Neuronal stem cell (in vitro differentiated cells): ENCODE data around the gene SPACA9.

Source experiments
- DNase-seq: peaks from one replicate; pipeline ENCODE4 v3.0.0-alpha.2; 2013; ENCODE audit warnings: low spot score
- H2AFZ ChIP-seq: one replicate; pipeline ENCODE4 v1.6.1; 2013; ENCODE audit warnings: mild to moderate bottlenecking, low read length, inconsistent platforms
- H2AK5ac ChIP-seq: 2 replicates; pipeline ENCODE4 v1.6.1; 2013; ENCODE audit warnings: low read depth, mild to moderate bottlenecking, inconsistent platforms, low read length, moderate library complexity, mixed read lengths
- H2BK120ac ChIP-seq: 2 replicates; pipeline ENCODE4 v1.6.1; 2013; ENCODE audit warnings: low read depth, mild to moderate bottlenecking, inconsistent platforms, low read length, moderate library complexity, mixed read lengths
- H2BK12ac ChIP-seq: one replicate; pipeline ENCODE4 v1.6.1; 2013; ENCODE audit warnings: low read length, inconsistent platforms
- H2BK15ac ChIP-seq: 2 replicates; pipeline ENCODE4 v1.6.1; 2013; ENCODE audit warnings: mild to moderate bottlenecking, low read length, inconsistent platforms, mixed read lengths
- H2BK5ac ChIP-seq: one replicate; pipeline ENCODE4 v1.6.1; 2013; ENCODE audit warnings: inconsistent platforms, mild to moderate bottlenecking, low read length, moderate library complexity
- H3K14ac ChIP-seq: one replicate; pipeline ENCODE4 v1.6.1; 2013; ENCODE audit warnings: low read length, inconsistent platforms
- H3K18ac ChIP-seq: 2 replicates; pipeline ENCODE4 v1.6.1; 2013; ENCODE audit warnings: low read length, inconsistent platforms
- H3K23ac ChIP-seq: 2 replicates; pipeline ENCODE4 v1.6.1; 2013; ENCODE audit warnings: low read depth, mild to moderate bottlenecking, mixed read lengths, low read length, inconsistent platforms; ENCODE audit not compliant: poor library complexity
- H3K27ac ChIP-seq: replicated peaks from 3 replicates; pipeline ENCODE4 v1.5.1; 2013; ENCODE audit warnings: low read length, inconsistent platforms
- H3K27me3 ChIP-seq, 3 experiments: 2 replicates each; pipeline ENCODE4 v1.6.1; 2013; ENCODE audit warnings: low read length in 3 of 3, mild to moderate bottlenecking in 2 of 3, inconsistent platforms in 1 of 3, low read depth in 1 of 3, mixed read lengths in 1 of 3, moderate library complexity in 1 of 3; ENCODE audit not compliant: control insufficient read depth in 3 of 3, insufficient read depth in 3 of 3
- H3K36me3 ChIP-seq, 2 donors: replicated peaks in 1 of 2; 2 replicates each; pipeline ENCODE4 v1.6.1; 2013; ENCODE audit warnings: low read length in 2 of 2; ENCODE audit not compliant: control insufficient read depth in 2 of 2, insufficient read depth in 2 of 2
- H3K4ac ChIP-seq: 2 replicates; pipeline ENCODE4 v1.6.1; 2013; ENCODE audit warnings: inconsistent platforms, mild to moderate bottlenecking, low read length, moderate library complexity
- H3K4me1 ChIP-seq, 2 donors: 1 replicate in 1 of 2; 2 replicates in 1 of 2; pipeline ENCODE4 v1.6.1; 2013; ENCODE audit warnings: low read length in 2 of 2, low read depth in 1 of 2; ENCODE audit not compliant: control insufficient read depth in 2 of 2, insufficient read depth in 1 of 2
- H3K4me2 ChIP-seq: one replicate; pipeline ENCODE4 v1.6.1; 2013; ENCODE audit warnings: mild to moderate bottlenecking, low read length, inconsistent platforms; ENCODE audit not compliant: insufficient read depth, poor library complexity, severe bottlenecking
- H3K4me3 ChIP-seq, 2 donors: 2 replicates each; pipeline ENCODE4 v1.5.1; 2013; ENCODE audit warnings: low read length in 2 of 2, mild to moderate bottlenecking in 2 of 2, inconsistent platforms in 1 of 2, moderate library complexity in 1 of 2
- H3K79me1 ChIP-seq: one replicate; pipeline ENCODE4 v1.6.1; 2013; ENCODE audit warnings: low read depth, mild to moderate bottlenecking, inconsistent platforms, low read length, moderate library complexity
- H3K9ac ChIP-seq: one replicate; pipeline ENCODE4 v1.6.1; 2013; ENCODE audit warnings: mild to moderate bottlenecking, low read depth, low read length, inconsistent platforms; ENCODE audit not compliant: poor library complexity
- H3K9me3 ChIP-seq, 2 donors: replicated peaks in 1 of 2; 2 replicates each; pipeline versions ENCODE3 to v1.6.1; 2013; ENCODE audit warnings: low read length in 2 of 2, mild to moderate bottlenecking in 2 of 2, inconsistent platforms in 1 of 2, low read depth in 1 of 2, mixed read lengths in 1 of 2, moderate library complexity in 1 of 2; ENCODE audit not compliant: control insufficient read depth in 2 of 2, insufficient read depth in 1 of 2
- H4K8ac ChIP-seq: one replicate; pipeline ENCODE4 v1.6.1; 2013; ENCODE audit warnings: low read depth, mild to moderate bottlenecking, inconsistent platforms, low read length, moderate library complexity
- H4K91ac ChIP-seq: one replicate; pipeline ENCODE4 v1.6.1; 2013; ENCODE audit warnings: low read length, low read depth, mild to moderate bottlenecking, inconsistent platforms; ENCODE audit not compliant: poor library complexity
- WGBS, 2 donors: extraction: QIAGEN DNeasy Blood & Tissue Kit; methylation state at CpG; one replicate each; pipeline ENCODE4 v1.1.7; 2013; ENCODE audit warnings: missing lambda C conversion rate in 2 of 2, mixed read lengths in 1 of 2; ENCODE audit not compliant: insufficient read length in 2 of 2, insufficient replicate concordance in 1 of 2; ENCODE audit errors: extremely low coverage in 2 of 2; 5-methylcytosine and 5-hydroxymethylcytosine counted together

SPACA9 gene

DNA sequence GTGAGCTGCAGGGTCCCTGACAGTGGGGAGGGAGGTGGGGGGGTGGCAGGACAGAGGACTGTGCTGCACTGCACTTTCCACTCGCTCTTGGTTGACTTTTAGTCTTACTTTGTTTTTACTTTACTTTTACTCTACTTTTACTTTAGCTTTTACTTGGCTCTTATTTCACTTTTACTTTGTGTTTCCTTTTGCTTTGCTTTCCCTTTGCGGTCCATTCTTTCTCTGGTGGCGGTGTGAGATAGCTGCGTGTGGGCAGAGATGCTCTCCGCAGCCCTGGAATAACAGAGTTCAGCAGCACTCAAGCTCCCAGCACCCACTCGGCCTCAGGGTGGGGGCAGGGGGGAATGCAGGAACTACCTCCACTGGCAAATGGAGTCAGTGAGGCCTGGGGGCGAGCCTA lies 5.3 kb upstream of the SPACA9 start:
- no peak overlapping the region for H3K14ac ChIP-seq
- H3K9me3 ChIP-seq, result no peaks in the 10 kb centered on the region
- no peak overlapping the region for H3K9ac ChIP-seq
- H3K27ac ChIP-seq, result no peak overlapping the region
- no peak overlapping the region for H3K18ac ChIP-seq
- peaks cover 0 to 3% of the 10 kb centered on the region in 2 donors for H3K4me1 ChIP-seq
- no peak overlapping the region for H2BK12ac ChIP-seq
- no peaks in the 10 kb centered on the region for H3K36me3 ChIP-seq
- H2AFZ ChIP-seq, result no peak overlapping the region
- H2BK15ac ChIP-seq, result no peak overlapping the region
- no peak overlapping the region for H2BK120ac ChIP-seq
- H3K4me2 ChIP-seq, result no peak overlapping the region
- no CpG with 5 or more reads among the region's 7 CpGs for WGBS, 2 donors
- H3K79me1 ChIP-seq, result no peaks in the 10 kb centered on the region
- peaks cover 0 to 7% (median 0%) of the 10 kb centered on the region in 3 experiments for H3K27me3 ChIP-seq
- H3K4ac ChIP-seq, result no peak overlapping the region
- H2BK5ac ChIP-seq, result no peak overlapping the region
- no peak overlapping the region for H4K91ac ChIP-seq
- H4K8ac ChIP-seq, result no peak overlapping the region
- H3K4me3 ChIP-seq, result peak overlapping the region in 1 of 2 donors; percentile 42
- H2AK5ac ChIP-seq, result no peak overlapping the region
- no peak for DNase-seq
- no peak overlapping the region for H3K23ac ChIP-seq

DNA sequence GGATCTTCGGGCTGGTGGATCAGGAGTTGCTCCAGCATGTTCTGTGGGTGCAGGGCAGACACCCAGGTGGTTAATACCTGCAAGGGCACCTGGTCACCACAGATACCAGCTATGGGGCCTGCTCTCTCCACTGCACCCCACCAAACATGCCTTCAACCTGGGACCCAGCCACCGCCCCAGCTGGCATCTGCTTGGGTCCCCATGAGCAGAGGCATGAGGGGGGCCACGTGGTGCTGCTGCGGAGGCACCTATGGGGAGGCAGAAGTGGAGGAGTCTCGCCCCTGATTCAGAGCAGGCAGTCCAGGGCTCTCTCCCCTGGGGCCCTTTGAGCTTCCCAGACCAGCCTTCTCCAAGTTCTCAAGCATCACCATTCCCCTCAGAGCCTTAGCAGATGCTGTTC lies 3.5 kb upstream of the SPACA9 start:
- Histone ChIP-seq H3K27ac (no peak overlapping the region), H3K9ac (no peak overlapping the region), H3K4ac (no peak overlapping the region), H4K8ac (no peak overlapping the region), H2BK120ac (no peak overlapping the region), H3K18ac (no peak overlapping the region), H3K23ac (no peak overlapping the region), H2BK15ac (no peak overlapping the region), H3K9me3 (no peaks in the 10 kb centered on the region), H3K4me1 (peaks cover 0 to 5% of the 10 kb centered on the region in 2 donors), H2AFZ (no peak overlapping the region), H2BK12ac (no peak overlapping the region), H4K91ac (no peak overlapping the region), H3K4me2 (no peak overlapping the region), H3K79me1 (no peaks in the 10 kb centered on the region), H3K27me3 (peaks cover 0 to 7% (median 0%) of the 10 kb centered on the region in 3 experiments), H2AK5ac (no peak overlapping the region), H3K36me3 (no peaks in the 10 kb centered on the region), H3K4me3 (no peak overlapping the region), H2BK5ac (no peak overlapping the region), H3K14ac (no peak overlapping the region)
- no CpG with 5 or more reads among the region's 5 CpGs for WGBS, 2 donors
- DNase-seq, result no peak

DNA sequence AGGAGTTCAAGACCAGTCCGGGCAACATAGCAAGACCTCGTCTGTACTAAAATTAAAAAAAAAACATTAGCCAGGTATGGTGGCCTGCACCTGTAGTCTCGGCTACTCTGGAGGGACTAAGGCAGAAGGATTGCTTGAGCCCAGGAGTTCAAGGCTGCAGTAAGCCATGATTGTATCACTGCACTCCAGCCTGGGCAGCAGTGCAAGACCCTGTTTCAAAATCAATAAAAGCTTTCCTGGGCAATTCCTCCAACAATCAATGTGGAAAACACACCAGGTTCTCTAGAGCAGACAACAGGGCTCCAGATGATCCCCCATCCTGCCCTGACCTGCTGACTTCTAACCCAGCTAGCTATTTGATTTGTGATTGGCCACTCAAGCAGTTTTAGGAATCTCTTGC lies 1.8 kb upstream of the SPACA9 start:
- Histone ChIP-seq H2AFZ (no peak overlapping the region), H3K9me3 (no peaks in the 10 kb centered on the region), H3K23ac (no peak overlapping the region), H3K4ac (no peak overlapping the region), H3K27me3 (peaks cover 0 to 7% (median 0%) of the 10 kb centered on the region in 3 experiments), H2AK5ac (no peak overlapping the region), H3K18ac (no peak overlapping the region), H3K4me1 (peaks cover 0 to 5% of the 10 kb centered on the region in 2 donors), H3K79me1 (no peaks in the 10 kb centered on the region), H3K14ac (no peak overlapping the region), H4K91ac (no peak overlapping the region), H3K36me3 (no peaks in the 10 kb centered on the region), H3K4me3 (no peak overlapping the region), H3K9ac (no peak overlapping the region), H3K4me2 (no peak overlapping the region), H2BK120ac (no peak overlapping the region), H2BK12ac (no peak overlapping the region), H2BK5ac (no peak overlapping the region), H3K27ac (no peak overlapping the region), H4K8ac (no peak overlapping the region), H2BK15ac (no peak overlapping the region)
- no peak for DNase-seq
- WGBS, 2 donors, result no CpG with 5 or more reads among the region's 3 CpGs

DNA sequence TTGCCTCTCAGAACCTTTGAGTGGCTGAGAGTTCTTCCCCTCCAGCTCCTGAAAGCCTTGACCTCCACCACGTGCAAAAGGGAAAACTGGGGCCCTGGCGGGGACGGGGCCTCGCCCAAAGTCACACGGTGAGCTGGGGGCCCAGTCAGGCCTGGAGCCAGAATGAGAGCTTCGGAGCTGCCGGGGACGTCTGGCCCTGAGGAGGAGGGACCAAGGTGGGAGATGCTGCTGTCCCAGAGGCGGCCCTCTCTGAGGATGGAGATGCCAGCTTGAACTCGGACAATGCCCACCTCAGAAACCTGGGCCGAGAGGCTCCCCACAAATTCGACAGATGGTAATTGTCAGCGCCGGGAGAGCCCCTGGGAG lies 1.3 kb upstream of the SPACA9 start:
- H3K79me1 ChIP-seq, result no peaks in the 10 kb centered on the region
- no peak overlapping the region for H4K91ac ChIP-seq
- H3K23ac ChIP-seq, result no peak overlapping the region
- H3K4me2 ChIP-seq, result peak overlapping the region; percentile 73
- no peak overlapping the region for H2BK12ac ChIP-seq
- no peaks in the 10 kb centered on the region for H3K36me3 ChIP-seq
- H2BK15ac ChIP-seq, result no peak overlapping the region
- H3K4me3 ChIP-seq, result peak overlapping the region; percentile 90
- H3K4me1 ChIP-seq, result peaks cover under 1 to 5% of the 10 kb centered on the region in 2 donors
- no peak for DNase-seq
- peak overlapping the region; percentile 98 for H2AFZ ChIP-seq
- H3K18ac ChIP-seq, result no peak overlapping the region
- H3K9me3 ChIP-seq, result no peaks in the 10 kb centered on the region
- H4K8ac ChIP-seq, result no peak overlapping the region
- H3K27me3 ChIP-seq, result peaks cover 0 to 7% (median 0%) of the 10 kb centered on the region in 3 experiments
- no peak overlapping the region for H2BK5ac ChIP-seq
- H3K9ac ChIP-seq, result no peak overlapping the region
- no peak overlapping the region for H2BK120ac ChIP-seq
- no peak overlapping the region for H3K14ac ChIP-seq
- H2AK5ac ChIP-seq, result no peak overlapping the region
- no CpG with 5 or more reads among the region's 14 CpGs for WGBS, 2 donors
- H3K4ac ChIP-seq, result no peak overlapping the region
- H3K27ac ChIP-seq, result no peak overlapping the region
